GM18520 (cell line): ENCODE data around the gene OR4F29.
"Not testable (repeated sequence)": the region's sequence is repeated elsewhere in the genome, so short reads cannot be mapped to it uniquely, and the experiment has no call there.

Experiments used
- ATAC-seq: cut with Tn5 transposase; IDR thresholded peaks from one replicate; pipeline ENCODE4 v1.9.1; 2021; ENCODE audit not compliant: unreplicated experiment

Gene OR4F29

GRCh38 chr1:451578-451977 is at the start of gene OR4F29:
OR4F29 (minus strand) TSS chr1:451678; CDS start chr1:451678, 0 bp downstream.
- ATAC-seq: not testable (repeated sequence)
